ENCODE data around the gene FMNL2. TPM values are rescaled to one million over a fixed set of nuclear protein-coding genes. Genes with fewer than 3 reads are reported as not detected.

FMNL2 gene
- total RNA-seq, 1 donor from 2014 or later = 6.4 TPM

DNA sequence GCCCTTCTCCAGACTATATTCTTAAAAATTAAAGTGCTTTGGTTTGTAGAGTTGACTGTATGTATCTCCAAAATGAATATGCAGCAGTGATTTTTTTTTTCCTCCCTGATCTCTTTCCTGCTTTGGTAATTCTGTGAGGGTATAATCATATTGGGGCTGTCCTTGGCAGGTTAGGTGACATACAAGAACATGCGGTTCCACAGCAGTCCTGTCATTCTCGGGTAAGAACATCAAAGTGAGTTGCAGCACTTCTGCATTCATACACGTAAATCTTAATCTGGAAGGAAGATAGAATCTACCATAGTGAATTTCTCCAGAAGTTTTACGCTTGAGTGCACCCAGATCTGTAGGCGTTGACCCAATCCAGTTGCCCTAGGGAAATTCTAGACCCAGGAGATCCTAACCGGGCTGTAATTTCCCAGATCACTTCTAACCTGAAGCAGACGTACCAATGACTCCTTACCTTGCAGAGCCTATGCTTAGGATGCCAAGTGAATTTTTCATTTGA lies 272.9 kb downstream of the FMNL2 start:
- no peak for ATAC-seq

DNA sequence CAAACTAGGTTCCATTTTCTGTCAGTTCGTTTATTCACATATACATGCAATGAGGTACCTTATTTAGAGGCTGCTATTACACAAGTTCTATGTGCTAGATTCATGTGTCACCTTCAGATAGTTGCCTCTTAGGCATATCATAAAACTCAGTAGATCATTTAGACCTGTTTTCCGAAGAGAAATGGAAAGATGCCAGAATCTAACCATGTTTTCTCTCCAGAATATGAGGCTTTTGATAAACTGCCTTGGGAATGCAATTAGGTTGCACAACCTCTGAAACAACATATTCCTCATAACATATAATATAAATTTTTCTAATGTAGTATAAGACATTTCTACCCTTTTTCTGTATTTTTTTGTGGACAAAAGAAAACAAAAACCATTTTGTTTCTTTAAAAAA lies 274.2 kb downstream of the FMNL2 start:
- intact Hi-C loops (cut with micrococcal nuclease) = no loop called here
- no peak for DNase-seq
- no peak for ATAC-seq

More for the DNA sequence above, 272.9 kb downstream of the FMNL2 start:
- DNase-seq = no peak
- intact Hi-C loops (cut with micrococcal nuclease) = no loop called here

DNA sequence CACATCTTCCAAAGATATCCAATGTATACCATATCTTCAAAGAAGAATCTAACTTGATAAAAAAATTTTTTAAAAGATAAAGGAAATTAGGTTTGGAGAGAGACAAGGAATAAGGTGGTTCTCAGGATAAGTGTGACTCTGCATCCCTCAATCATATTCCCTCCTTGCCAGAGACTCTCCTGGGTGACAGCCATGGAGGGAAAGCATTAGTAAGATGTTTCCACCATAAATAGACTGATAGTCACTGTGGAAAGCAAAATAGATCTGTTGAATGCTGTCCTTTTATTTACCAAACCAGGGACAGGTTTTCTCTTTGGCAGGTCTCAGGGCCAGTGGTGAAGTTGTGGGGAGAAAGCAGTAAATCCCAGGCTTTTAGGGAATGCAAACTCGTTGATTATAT lies 274.7 kb downstream of the FMNL2 start:
- no peak for DNase-seq
- no peak for ATAC-seq
- intact Hi-C loops (cut with micrococcal nuclease) = no loop called here

DNA sequence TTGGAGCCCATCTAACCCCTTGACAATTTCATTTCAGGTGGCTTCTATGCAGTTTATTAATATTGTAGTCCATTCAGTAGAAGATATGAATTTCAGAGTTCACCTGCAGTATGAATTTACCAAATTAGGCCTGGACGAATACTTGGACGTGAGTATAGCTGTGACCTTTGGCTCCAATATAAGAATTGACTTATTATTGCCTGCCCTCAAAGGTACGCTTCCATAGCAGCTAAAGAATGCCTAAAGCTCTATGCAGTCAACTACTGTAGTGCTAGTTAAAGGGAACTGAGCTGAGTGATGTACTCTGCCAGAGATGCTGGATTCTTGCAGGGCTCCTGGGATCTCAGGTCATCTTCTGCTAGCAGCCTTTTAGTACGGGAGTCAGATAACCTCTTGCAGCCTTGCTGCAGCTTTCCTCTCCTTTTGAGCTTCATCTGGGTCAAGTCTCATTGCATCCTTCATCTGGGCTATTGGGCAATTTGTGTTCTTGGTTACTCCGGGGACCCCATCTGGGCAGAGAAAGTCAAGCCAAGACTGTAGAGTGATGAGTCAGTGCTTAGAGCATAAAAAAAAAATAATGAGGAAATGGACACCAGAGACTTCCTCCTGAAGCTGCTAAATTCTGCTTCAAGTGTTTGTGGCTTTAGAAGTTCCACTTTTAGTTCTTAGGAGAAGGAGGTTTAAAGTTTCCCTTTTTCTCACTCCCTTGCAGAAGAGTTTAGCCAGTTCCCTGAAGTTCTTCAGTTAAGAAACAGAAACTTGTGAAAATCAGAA lies 276.7 kb downstream of the FMNL2 start:
- peak; percentile 97 for ATAC-seq
- intact Hi-C loops (cut with micrococcal nuclease) = no loop called here
- DNase-seq = peak; percentile 34

DNA sequence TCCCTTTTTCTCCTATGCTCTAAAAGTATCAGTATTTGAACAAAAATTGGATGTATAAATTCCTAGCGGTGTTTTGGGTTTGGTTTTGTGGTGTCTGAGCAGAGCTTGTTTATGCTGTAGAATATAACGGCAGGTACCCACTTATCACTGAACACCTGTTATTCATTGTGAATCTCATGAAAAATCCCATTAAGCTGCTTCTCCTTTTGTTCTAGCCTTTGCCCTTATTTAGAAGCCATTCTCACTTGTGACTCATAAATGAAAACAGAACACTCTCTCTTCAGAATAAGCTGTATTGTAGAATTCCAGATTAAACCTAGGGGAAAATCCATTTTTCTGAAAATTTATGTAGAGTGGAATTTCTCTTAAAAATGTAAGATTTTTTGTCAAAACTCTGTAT lies 278.3 kb downstream of the FMNL2 start:
- ATAC-seq (no peak), DNase-seq (no peak)
- intact Hi-C loops (cut with micrococcal nuclease) = no loop called here

DNA sequence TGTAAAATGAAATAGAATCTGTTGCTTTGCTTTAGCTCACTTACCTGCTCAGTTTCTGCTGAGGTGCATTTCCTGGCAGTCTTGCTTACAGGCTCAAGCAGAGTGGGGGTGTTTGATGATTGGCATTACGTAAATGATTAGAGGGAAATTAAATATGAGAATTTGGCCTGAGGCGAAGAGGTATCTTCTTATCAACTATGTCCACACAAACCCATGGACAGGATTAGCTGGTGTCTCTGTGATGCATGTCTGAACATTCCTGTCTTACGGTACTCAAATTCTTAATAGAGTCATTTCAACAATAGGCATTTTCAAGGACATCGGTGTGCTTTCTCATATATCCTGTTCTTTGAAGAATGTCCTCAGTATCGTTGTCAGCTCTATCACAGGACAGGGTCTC lies 280.2 kb downstream of the FMNL2 start:
- intact Hi-C loops (cut with micrococcal nuclease) = no loop called here
- DNase-seq (no peak), ATAC-seq (no peak)

DNA sequence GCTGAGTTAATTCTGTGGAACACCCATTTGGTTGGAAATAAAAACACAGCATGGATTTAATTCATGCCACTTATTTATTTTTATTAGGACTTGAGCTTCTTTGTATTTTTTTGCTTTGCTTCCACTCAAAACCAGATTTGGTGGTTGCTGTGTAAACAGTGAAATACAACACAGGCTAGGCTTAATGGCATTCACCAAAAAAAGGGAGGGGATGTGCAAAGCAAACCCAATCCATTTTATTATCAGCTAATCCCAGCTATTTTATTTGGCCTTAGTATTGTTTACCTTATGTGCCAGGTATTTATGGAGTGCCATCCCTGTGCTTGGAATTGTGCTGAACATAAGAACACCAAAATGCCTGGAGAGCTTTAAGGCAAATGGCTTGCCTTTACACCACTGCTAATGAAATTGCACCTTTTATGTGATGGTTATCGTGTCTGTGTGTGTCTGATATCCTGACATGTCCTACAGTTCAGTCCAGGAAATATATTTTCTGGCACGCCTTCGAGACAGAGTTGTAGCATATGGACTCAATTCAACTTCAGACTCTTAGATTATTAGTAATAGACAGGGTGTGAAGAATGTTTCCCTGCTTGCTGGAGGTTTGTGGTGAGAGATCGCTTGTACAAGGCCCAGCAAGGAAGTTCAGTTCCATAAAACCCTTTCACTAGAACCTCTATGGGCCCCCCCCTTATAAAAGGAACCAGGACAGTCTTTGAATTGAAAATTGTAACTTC lies 282.6 kb downstream of the FMNL2 start:
- intact Hi-C loops (cut with micrococcal nuclease) = no loop called here
- ATAC-seq (no peak), DNase-seq (no peak)

DNA sequence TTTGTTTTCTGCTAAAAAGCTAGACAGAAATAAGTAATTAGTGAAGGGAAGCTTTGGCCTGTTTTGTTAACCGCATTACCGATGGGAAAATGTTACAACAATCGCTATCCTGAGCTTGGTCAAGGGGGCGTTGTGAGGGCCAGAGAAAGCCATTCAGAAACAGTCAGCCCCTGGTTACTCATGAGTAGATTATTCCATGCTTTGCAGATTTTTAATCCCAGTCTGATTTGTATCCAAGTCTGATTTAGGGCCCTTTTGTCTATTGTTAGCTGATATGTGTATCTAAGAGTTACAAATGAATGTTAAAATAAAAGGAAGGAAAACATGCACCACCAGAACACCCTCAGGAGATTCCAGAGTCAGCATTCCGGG lies 283.2 kb downstream of the FMNL2 start:
- ATAC-seq = no peak
- no peak for DNase-seq
- intact Hi-C loops (cut with micrococcal nuclease) = no loop called here

DNA sequence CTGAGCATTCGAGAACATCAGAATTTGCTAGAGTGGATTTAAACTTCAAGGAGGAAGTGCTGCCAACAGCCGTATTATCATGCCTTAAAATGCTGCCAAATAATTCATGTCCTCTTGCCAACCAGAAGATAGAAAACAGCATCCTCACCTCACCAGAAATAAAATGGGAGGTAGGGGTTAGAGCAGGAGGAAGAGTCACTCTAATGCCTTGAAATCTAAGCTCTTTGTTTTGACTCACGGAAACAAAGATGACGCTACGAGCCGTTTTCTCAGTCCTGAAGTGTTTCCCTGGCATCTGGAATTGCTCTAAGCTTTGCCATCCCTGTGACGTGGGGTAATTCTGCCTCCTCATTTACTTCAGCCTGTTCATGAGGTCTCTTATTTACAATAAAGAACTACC lies 285.2 kb downstream of the FMNL2 start:
- DNase-seq (no peak), ATAC-seq (no peak)
- intact Hi-C loops (cut with micrococcal nuclease) = no loop called here

DNA sequence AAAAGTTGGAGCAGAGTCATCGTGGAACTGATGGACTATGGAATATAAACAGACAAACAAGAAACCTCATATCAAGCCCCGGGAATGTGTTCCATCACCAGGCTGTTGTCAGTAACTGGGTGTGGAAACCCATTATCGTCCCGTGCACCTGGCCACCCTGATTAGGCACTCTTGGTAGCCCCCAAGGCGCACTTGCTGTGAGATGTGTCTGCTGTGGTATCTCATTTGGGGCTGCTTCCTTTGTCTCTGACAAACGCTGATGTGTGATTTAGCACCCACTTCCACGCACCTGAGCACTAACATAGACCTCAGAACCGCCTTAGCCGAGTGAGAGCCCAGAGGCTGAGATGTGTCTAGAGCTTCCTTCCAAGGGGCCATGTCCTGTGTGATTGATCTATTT lies 286.0 kb downstream of the FMNL2 start:
- ATAC-seq (no peak), DNase-seq (no peak)
- intact Hi-C loops (cut with micrococcal nuclease) = no loop called here

DNA sequence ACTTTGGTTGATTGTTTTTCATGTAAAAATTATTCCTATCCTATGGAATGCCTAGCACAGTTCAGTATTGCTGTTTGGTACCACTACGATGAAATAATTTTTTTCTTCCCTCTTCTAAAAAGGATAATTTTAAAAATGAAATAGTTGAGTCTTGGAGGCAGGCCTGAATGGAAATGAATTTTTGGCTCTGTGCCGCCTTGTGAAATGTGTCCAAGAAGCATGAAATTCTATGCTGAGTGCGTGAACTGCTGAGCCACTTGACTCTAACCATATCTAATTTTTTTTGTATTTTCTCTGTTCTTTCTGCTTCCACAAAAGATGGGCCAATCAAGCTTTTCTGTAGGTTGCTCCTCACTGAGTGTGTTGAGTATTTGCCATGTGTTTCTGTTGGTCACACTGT lies 287.2 kb downstream of the FMNL2 start:
- intact Hi-C loops (cut with micrococcal nuclease) = no loop called here
- no peak for DNase-seq
- ATAC-seq = no peak

DNA sequence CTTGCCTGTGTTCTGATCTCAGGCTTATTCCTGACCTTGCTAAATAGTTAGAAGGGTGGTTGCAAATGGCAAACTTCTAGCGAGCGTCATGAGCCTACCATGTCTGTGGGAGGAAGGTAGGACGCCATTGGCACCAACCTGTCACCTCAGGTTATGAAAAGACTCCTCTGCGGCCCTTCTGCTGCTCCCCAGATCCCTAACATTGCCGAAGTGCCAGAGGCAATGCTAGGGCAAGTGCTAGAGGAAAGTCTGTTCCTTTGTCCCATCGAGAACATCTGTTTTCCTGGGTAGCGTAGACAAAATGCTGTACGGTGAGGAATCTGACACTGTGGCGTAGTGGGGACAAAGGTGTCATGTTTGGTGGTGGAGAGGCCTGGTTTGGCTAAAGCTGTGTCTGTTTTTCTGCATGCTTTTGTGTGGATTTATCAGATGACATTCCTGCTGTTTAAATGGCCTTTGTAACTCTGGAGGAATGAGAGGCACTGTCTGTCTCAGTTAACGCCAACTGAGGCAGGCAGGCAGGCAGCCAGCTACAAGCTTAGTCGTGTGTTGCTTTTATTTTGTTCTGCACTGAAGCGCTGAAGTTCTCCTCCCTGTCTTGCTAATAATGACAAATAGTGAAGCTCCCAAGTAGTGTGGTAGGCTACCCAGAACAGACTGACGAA lies 288.2 kb downstream of the FMNL2 start:
- DNase-seq (no peak), ATAC-seq (no peak)
- intact Hi-C loops (cut with micrococcal nuclease) = no loop called here

DNA sequence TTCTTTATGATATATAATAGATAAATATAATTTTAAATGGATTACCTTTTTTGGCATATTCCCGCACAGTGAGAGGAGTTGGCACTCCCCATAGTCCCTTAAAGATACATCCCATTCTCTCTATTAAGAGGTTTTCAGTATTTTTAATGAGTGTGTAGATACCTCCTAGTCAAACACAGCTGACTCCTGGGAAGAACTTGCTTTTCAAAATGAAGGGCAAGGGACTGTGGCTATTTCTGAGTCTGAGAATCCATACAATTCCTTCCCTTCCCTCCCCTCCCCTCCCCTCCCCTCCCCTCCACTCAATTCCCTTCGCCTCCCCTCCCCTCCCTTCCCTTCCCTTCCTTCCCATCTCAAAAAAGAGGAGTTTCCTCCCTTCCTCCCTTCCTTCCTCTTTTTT lies 288.8 kb downstream of the FMNL2 start:
- intact Hi-C loops (cut with micrococcal nuclease) = no loop called here
- ATAC-seq (no peak), DNase-seq (no peak)

DNA sequence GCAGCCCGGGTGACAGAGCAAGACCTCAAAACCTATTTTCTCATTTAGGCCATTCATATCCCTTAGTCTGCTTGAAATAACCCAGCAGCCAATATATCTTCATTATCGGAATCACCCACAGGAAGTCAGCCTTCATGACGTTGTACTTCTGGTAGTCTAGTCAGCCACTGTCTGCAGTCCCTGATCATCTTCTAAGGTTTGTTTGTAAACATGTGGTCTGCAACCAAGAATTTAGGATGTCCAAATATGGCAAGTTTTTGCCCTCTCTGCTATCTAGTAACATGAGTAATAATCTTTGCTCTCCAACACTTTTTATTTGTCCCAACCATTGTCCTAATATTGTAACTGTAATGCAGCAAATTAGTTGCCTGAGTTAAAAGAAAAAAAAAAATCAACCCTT lies 289.8 kb downstream of the FMNL2 start:
- DNase-seq (no peak), ATAC-seq (no peak)
- intact Hi-C loops (cut with micrococcal nuclease) = loop anchor here (5.0 kb wide), 1 partner anchor 433 kb away; no protein-coding TSS in a partner anchor

DNA sequence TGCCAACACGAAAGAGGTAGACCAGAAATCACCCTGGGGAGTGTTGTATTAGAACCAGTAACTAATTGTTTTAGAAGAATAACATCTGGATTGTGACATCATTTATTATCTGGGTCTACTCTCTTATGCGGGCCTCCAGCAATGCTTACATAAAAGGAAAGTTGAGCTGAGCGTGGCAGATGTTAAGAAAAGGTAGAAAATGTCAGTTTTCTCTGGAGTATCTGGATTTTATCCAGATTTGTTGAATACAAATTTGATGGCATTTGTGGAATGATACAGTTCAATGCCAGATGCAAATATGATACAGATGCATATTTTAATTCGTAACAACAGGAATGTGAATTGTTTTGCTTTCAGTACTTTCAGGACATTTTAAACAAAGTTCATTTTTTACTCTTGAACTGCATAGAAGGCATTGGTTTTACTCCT lies 292.0 kb downstream of the FMNL2 start:
- intact Hi-C loops (cut with micrococcal nuclease) = loop anchor here (5.0 kb wide), 1 partner anchor 435 kb away; no protein-coding TSS in a partner anchor
- ATAC-seq (no peak), DNase-seq (no peak)

DNA sequence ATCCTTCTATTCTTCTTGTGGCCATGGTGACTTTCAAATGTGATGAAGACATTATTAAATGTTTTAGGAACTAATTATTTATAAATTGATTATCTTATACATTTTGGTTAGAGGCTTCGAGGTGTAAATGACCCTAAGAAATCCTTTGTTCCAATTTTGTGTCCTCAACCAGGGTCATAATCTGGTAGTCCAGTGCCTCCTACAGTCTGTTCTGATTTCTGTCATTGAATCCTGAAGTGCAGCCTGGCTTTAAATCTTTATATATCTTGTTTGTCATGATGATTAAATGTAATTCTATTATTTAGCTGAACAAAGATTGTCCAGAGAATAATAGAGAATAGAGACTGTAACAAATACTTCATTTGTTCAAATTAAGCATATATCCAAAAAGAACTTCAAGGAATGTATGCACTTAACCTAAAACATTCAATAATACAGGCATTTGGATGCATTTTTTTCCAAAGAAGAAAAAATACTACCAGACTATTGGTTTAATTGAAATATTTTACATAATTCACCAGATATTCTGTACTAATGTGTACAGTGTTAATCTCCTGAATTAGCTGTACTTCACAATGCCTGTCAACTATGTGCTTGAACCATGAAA lies 292.5 kb downstream of the FMNL2 start:
- intact Hi-C loops (cut with micrococcal nuclease) = loop anchor here (5.0 kb wide), 1 partner anchor 435 kb away; no protein-coding TSS in a partner anchor
- ATAC-seq (peak; percentile 67), DNase-seq (no peak)

DNA sequence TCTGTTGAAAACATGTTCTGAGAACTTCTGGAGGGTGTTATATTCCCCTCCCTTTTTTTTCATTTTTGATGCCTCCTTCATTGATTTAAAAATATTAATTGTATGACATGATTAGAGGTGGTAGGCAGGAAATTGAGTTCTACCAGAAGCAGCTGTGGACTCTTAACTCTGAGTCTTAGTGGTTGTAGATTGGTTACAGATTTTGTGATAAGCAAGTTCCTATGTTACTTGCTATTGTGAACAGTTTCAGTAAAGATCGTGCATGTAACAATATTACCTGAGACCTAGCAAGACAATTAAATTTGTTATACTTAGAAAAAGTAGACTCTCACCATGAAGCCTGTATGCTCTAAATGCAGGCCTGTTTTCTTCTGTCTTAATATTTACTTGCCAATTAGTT lies 294.2 kb downstream of the FMNL2 start:
- DNase-seq (no peak), ATAC-seq (no peak)
- intact Hi-C loops (cut with micrococcal nuclease) = loop anchor here (5.0 kb wide), 1 partner anchor 437 kb away; no protein-coding TSS in a partner anchor

DNA sequence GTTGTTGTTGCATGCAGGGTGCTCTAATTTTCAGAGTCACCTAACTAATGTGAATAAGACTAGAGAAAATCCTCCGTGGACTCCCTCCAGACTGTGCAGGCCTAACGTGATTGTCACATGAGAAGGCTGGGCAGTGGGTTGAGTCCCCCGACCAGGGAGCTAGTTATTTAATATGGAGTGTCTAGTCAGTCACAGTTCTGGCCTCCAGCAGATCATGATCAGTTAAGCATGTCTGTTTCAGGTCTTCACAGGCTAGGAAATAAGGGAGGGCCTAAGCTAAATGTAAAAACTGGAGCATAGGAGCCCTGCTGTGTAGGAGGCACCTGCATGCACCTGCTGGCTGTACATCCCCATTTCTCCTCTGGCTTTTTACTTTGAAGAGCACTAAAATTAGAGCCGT lies 295.5 kb downstream of the FMNL2 start:
- intact Hi-C loops (cut with micrococcal nuclease) = no loop called here
- ATAC-seq = no peak
- DNase-seq = no peak

DNA sequence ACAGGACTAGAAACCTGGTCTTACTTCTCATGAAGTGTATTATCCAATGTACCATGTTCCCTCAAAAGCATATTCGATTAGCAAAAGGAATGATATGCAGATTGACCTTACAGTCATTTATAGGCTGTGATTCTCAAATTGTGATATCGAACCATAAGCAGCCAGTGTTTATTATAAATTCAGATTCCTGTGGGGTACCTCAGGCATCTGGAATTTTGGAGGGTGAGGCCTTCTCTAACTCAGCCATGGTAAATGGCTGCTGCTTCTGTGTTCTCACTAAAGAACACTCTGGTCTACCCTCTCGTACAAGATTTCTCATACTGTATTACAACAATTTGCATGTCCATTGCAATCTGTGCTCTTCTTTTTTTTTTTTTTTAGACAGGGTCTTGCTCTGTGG lies 297.8 kb downstream of the FMNL2 start:
- ATAC-seq (no peak), DNase-seq (no peak)
- intact Hi-C loops (cut with micrococcal nuclease) = no loop called here

Measured in left ventricle myocardium superior (tissue), 1 donor.